ENCODE results near the gene LLGL2.
A peak's percentile ranks its signal among the peaks of the same experiment; 100 is the strongest.

LLGL2 gene

GRCh38 chr17:75616521-75617122, 91.1 kb downstream of the LLGL2 start:
- DNase-seq (ENCODE audit: low spot score) = no peak

GRCh38 chr17:75617218-75617617, 91.7 kb downstream of the LLGL2 start:
- DNase-seq (ENCODE audit: low spot score) = no peak

GRCh38 chr17:75617675-75618074, 92.2 kb downstream of the LLGL2 start:
- no peak for DNase-seq (ENCODE audit: low spot score)

- DNase-seq (ENCODE audit: low spot score) = peak; percentile 69
These were observed 94.3 kb downstream of the LLGL2 start for GRCh38 chr17:75619506-75620431.

GRCh38 chr17:75621489-75621888, 96.0 kb downstream of the LLGL2 start:
- no peak for DNase-seq (ENCODE audit: low spot score)

- no peak for DNase-seq (ENCODE audit: low spot score)
These were observed 96.6 kb downstream of the LLGL2 start for GRCh38 chr17:75622076-75622475.

- no peak for DNase-seq (ENCODE audit: low spot score)
These were observed 97.3 kb downstream of the LLGL2 start for GRCh38 chr17:75622771-75623273.

- DNase-seq (ENCODE audit: low spot score) = no peak
These were observed 97.9 kb downstream of the LLGL2 start for GRCh38 chr17:75623386-75623785.

GRCh38 chr17:75624021-75624420, 98.5 kb downstream of the LLGL2 start:
- no peak for DNase-seq (ENCODE audit: low spot score)

Measured in AG08396 (cell line).